ENCODE measurements around the gene WDR46. TPM values are rescaled to one million over a fixed set of nuclear protein-coding genes. Genes with fewer than 3 reads are reported as not detected.
"Not testable (repeated sequence)": the region's sequence is repeated elsewhere in the genome, so short reads cannot be mapped to it uniquely, and the experiment has no call there.

Gene WDR46
- total and polyA plus RNA-seq, 12 donors, result 44.0 to 139 (median 57.7) TPM

GRCh38 chr6:33277663-33278391, 11.2 kb downstream of the WDR46 start:
- Histone ChIP-seq H3K4me1 (replicated peaks in 1 of 2) (peaks cover 17 to 46% of the 10 kb centered on the region in 2 donors), H3K36me3 (replicated peaks in 1 of 2) (peaks cover 0 to 63% of the 10 kb centered on the region in 2 donors)
- intact Hi-C loops (cut with DNase I), result no loop called here

GRCh38 chr6:33276864-33277662, 12.0 kb downstream of the WDR46 start, which contains the start of gene B3GALT4:
Gene B3GALT4 (plus strand): TSS chr6:33277123. CDS start chr6:33277420, 297 bp downstream.
- H3K27me3 ChIP-seq, result no peaks in the 10 kb centered on the region
- TF ChIP-seq CTCF (IDR thresholded peaks at IDR 0.05) (peak in 5 of 6 experiments; percentile 34 to 61 (median 51)), POLR2A (IDR thresholded peaks at IDR 0.05) (peak; percentile 32 to 63)
- intact Hi-C loops (cut with DNase I), result no loop called here
- H3K9me3 ChIP-seq (replicated peaks in 1 of 3), result no peaks in the 10 kb centered on the region
- DNase-seq, result peak; percentile 64 to 84 (median 70)
- H3K4me1 ChIP-seq (replicated peaks in 1 of 2), result peaks cover 22 to 52% of the 10 kb centered on the region in 2 donors
- H3K36me3 ChIP-seq (replicated peaks in 1 of 2), result peaks cover 0 to 55% of the 10 kb centered on the region in 2 donors
- 1% methylated on average over 31 to 80 of the region's 80 CpGs for WGBS, 4 donors
- H3K4me3 ChIP-seq, result peak within 1 kb of the TSS in 3 of 4 donors; percentile 42 to 93 (median 68)
- H3K27ac ChIP-seq, result peak within 1 kb of the TSS; percentile 65 to 99 (median 78)

More at GRCh38 chr6:33277663-33278391, 11.2 kb downstream of the WDR46 start:
- H3K27me3 ChIP-seq, result no peaks in the 10 kb centered on the region
- WGBS, 4 donors, result 48 to 58% (median 54%) methylated on average over 10 to 39 of the region's 39 CpGs
- no peak for DNase-seq
- peak overlapping the region in 3 of 4 donors; percentile 42 to 93 (median 68) for H3K4me3 ChIP-seq
- no peaks in the 10 kb centered on the region for H3K9me3 ChIP-seq (replicated peaks in 1 of 3)
- TF ChIP-seq POLR2A (IDR thresholded peaks at IDR 0.05) (no peak), CTCF (IDR thresholded peaks at IDR 0.05) (no peak)
- peak overlapping the region; percentile 65 to 99 (median 78) for H3K27ac ChIP-seq

- peaks cover 0 to 52% of the 10 kb centered on the region in 2 donors for H3K36me3 ChIP-seq (replicated peaks in 1 of 2)
Observed at GRCh38 chr6:33276581-33276863, 12.5 kb downstream of the WDR46 start.

GRCh38 chr6:33275795-33276580, 13.1 kb downstream of the WDR46 start:
- DNase-seq; H3K27me3 ChIP-seq; intact Hi-C loops (cut with DNase I); H3K9me3 ChIP-seq (replicated peaks in 1 of 3): not testable (repeated sequence)
- WGBS, 4 donors, result 77 to 81% (median 79%) methylated on average over 16 of the region's 16 CpGs
- Histone ChIP-seq H3K36me3 (replicated peaks in 1 of 2) (peaks cover 0 to 52% of the 10 kb centered on the region in 2 donors), H3K27ac (peak overlapping the region in 4 of 5 donors; percentile 27 to 99 (median 84)), H3K4me3 (peak overlapping the region in 1 of 4 donors; percentile 93), H3K4me1 (replicated peaks in 1 of 2) (peaks cover 22 to 52% of the 10 kb centered on the region in 2 donors)

More at GRCh38 chr6:33276581-33276863, 12.5 kb downstream of the WDR46 start:
- peaks cover 22 to 52% of the 10 kb centered on the region in 2 donors for H3K4me1 ChIP-seq (replicated peaks in 1 of 2)
- peak overlapping the region in 2 of 4 donors; percentile 68 to 93 for H3K4me3 ChIP-seq
- peak overlapping the region; percentile 27 to 99 (median 78) for H3K27ac ChIP-seq
- intact Hi-C loops (cut with DNase I), result no loop called here
- no peak for DNase-seq
- TF ChIP-seq CTCF (IDR thresholded peaks at IDR 0.05) (no peak), POLR2A (IDR thresholded peaks at IDR 0.05) (no peak)
- H3K9me3 ChIP-seq (replicated peaks in 1 of 3), result no peaks in the 10 kb centered on the region
- H3K27me3 ChIP-seq, result no peaks in the 10 kb centered on the region
